SK-N-SH treated with all-trans-retinoic acid at 6 μM for 48 hours (cell line): ENCODE measurements around the gene HSPA12A.

ENCODE experiments used
- ATAC-seq: fragments of 200-7000 bp; cut with Tn5 transposase; 3 replicates; pipeline ENCODE4 v1.9.1; 2020; ENCODE audit warnings: mild to moderate bottlenecking, moderate library complexity
- BACH2 ChIP-seq: fragments of 250-450 bp; sonication (Bioruptor Pico); IDR thresholded peaks from 2 replicates; pipeline ENCODE4 v1.9.0; 2021; ENCODE audit warnings: mild to moderate bottlenecking, borderline replicate concordance
- CSDC2 ChIP-seq: fragments of 250-450 bp; sonication (Bioruptor Pico); IDR thresholded peaks from 2 replicates; pipeline ENCODE4 v1.5.0; 2020; ENCODE audit warnings: mild to moderate bottlenecking, moderate library complexity
- ESRRG ChIP-seq: fragments of 250-450 bp; sonication (Bioruptor Pico); IDR thresholded peaks from 2 replicates; pipeline ENCODE4 v1.6.1; 2021; ENCODE audit warnings: mild to moderate bottlenecking
- GLIS3 ChIP-seq: fragments of 250-450 bp; sonication (Bioruptor Pico); IDR thresholded peaks from 2 replicates; pipeline ENCODE4 v1.5.0; 2020; ENCODE audit warnings: mild to moderate bottlenecking, moderate library complexity
- ISL1 ChIP-seq: fragments of 250-450 bp; sonication (Bioruptor Pico); IDR thresholded peaks from 2 replicates; pipeline ENCODE4 v2.1.2; 2022; ENCODE audit warnings: mild to moderate bottlenecking, moderate library complexity
- OSR1 ChIP-seq: fragments of 250-450 bp; sonication (Bioruptor Pico); IDR thresholded peaks from 2 replicates; pipeline ENCODE4 v1.8.0; 2022; ENCODE audit warnings: moderate library complexity, mild to moderate bottlenecking, inconsistent platforms
- PPARA ChIP-seq: fragments of 250-450 bp; sonication (Bioruptor Pico); IDR thresholded peaks from 2 replicates; pipeline ENCODE4 v1.5.0; 2020; ENCODE audit warnings: mild to moderate bottlenecking, borderline replicate concordance
- RARB ChIP-seq: fragments of 250-450 bp; sonication (Bioruptor Pico); IDR thresholded peaks from 2 replicates; pipeline ENCODE4 v1.8.0; 2021; ENCODE audit warnings: mild to moderate bottlenecking, moderate library complexity
- SNAI2 ChIP-seq: fragments of 250-450 bp; sonication (Bioruptor Pico); IDR thresholded peaks from 2 replicates; pipeline ENCODE4 v1.5.0; 2020; ENCODE audit warnings: mild to moderate bottlenecking, moderate library complexity
- TCF4 ChIP-seq: fragments of 250-450 bp; sonication (Bioruptor Pico); IDR thresholded peaks from 2 replicates; pipeline ENCODE4 v1.8.0; 2021; ENCODE audit warnings: mild to moderate bottlenecking, moderate library complexity, borderline replicate concordance
- TOX ChIP-seq: fragments of 250-450 bp; sonication (Bioruptor Pico); IDR thresholded peaks from 2 replicates; pipeline ENCODE4 v1.8.0; 2021; ENCODE audit warnings: mild to moderate bottlenecking, moderate library complexity, borderline replicate concordance
- ZC3H10 ChIP-seq: fragments of 250-450 bp; sonication (Bioruptor Pico); IDR thresholded peaks from 2 replicates; pipeline ENCODE4 v1.5.1; 2021; ENCODE audit warnings: mild to moderate bottlenecking, moderate library complexity
- ZFP3 ChIP-seq: fragments of 250-450 bp; sonication (Bioruptor Pico); IDR thresholded peaks from 2 replicates; pipeline ENCODE4 v1.5.0; 2020; ENCODE audit warnings: mild to moderate bottlenecking, moderate library complexity
- ZFP30 ChIP-seq: fragments of 450-650 bp; formaldehyde crosslinking; IDR thresholded peaks from 2 replicates; pipeline ENCODE4 v1.5.0; 2022; ENCODE audit warnings: mild to moderate bottlenecking, moderate library complexity
- ZNF565 ChIP-seq: fragments of 450-650 bp; formaldehyde crosslinking; conservative IDR thresholded peaks from 2 replicates; pipeline ENCODE4 v1.5.0; 2020; ENCODE audit warnings: low read depth, mild to moderate bottlenecking, moderate library complexity
- ZNF70 ChIP-seq: fragments of 450-650 bp; formaldehyde crosslinking; IDR thresholded peaks from 2 replicates; pipeline ENCODE4 v1.5.0; 2020; ENCODE audit warnings: mild to moderate bottlenecking, moderate library complexity
- TF ChIP-seq, protein P1 (sequence below): fragments of 250-450 bp; sonication (Bioruptor Pico); IDR thresholded peaks from 2 replicates; pipeline ENCODE4 v1.8.0; 2021; ENCODE audit warnings: low read depth, mild to moderate bottlenecking, moderate library complexity, borderline replicate concordance
- TF ChIP-seq, protein P2 (sequence below): fragments of 250-450 bp; sonication (Bioruptor Pico); IDR thresholded peaks from 2 replicates; pipeline ENCODE4 v1.5.1; 2020; ENCODE audit warnings: low read depth, mild to moderate bottlenecking, moderate library complexity
- TF ChIP-seq, protein P3 (sequence below): fragments of 250-450 bp; sonication (Bioruptor Pico); IDR thresholded peaks from 2 replicates; pipeline ENCODE4 v1.5.0; 2020; ENCODE audit warnings: mild to moderate bottlenecking, moderate library complexity
- TF ChIP-seq, protein P4 (sequence below): fragments of 250-450 bp; sonication (Bioruptor Pico); IDR thresholded peaks from 2 replicates; pipeline ENCODE4 v1.8.0; 2020; ENCODE audit warnings: mild to moderate bottlenecking, moderate library complexity, borderline replicate concordance

Gene HSPA12A

DNA sequence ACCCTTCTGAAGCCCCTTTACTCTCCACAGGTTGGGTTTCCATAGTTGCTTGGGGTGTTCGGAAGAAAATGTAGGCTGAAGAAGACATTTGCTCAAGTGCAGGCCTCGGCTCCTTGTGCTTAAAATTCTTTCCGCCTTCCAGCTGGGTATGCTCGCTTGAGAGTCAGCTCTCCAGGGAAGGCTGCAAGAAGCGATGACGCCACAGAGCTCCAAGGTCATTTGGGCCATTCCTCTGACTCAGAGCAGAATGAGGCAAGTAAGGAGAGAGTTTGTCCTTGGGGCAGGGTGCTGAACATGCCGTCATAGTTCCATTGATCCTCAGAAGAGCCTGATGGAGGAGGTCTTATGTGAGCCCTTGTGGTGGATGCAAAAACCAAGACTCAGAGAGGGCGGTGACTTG lies 27.4 kb upstream of the HSPA12A start:
- TF ChIP-seq, protein P1, sequence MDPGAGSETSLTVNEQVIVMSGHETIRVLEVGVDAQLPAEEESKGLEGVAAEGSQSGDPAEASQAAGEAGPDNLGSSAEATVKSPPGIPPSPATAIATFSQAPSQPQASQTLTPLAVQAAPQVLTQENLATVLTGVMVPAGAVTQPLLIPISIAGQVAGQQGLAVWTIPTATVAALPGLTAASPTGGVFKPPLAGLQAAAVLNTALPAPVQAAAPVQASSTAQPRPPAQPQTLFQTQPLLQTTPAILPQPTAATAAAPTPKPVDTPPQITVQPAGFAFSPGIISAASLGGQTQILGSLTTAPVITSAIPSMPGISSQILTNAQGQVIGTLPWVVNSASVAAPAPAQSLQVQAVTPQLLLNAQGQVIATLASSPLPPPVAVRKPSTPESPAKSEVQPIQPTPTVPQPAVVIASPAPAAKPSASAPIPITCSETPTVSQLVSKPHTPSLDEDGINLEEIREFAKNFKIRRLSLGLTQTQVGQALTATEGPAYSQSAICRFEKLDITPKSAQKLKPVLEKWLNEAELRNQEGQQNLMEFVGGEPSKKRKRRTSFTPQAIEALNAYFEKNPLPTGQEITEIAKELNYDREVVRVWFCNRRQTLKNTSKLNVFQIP (CRISPR knock-in tag) = no peak
- TF ChIP-seq TOX (CRISPR knock-in tag) = no peak
- no peak for TF ChIP-seq ESRRG (CRISPR knock-in tag)
- TF ChIP-seq ZNF70 = no peak
- no peak for TF ChIP-seq BACH2 (CRISPR knock-in tag)
- TF ChIP-seq, protein P2, sequence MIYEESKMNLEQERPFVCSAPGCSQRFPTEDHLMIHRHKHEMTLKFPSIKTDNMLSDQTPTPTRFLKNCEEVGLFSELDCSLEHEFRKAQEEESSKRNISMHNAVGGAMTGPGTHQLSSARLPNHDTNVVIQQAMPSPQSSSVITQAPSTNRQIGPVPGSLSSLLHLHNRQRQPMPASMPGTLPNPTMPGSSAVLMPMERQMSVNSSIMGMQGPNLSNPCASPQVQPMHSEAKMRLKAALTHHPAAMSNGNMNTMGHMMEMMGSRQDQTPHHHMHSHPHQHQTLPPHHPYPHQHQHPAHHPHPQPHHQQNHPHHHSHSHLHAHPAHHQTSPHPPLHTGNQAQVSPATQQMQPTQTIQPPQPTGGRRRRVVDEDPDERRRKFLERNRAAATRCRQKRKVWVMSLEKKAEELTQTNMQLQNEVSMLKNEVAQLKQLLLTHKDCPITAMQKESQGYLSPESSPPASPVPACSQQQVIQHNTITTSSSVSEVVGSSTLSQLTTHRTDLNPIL (CRISPR knock-in tag) = no peak
- TF ChIP-seq ZFP30 (CRISPR knock-in tag) = no peak
- no peak for TF ChIP-seq ZC3H10 (CRISPR knock-in tag)
- no peak for TF ChIP-seq TCF4 (CRISPR knock-in tag)
- TF ChIP-seq GLIS3 (CRISPR knock-in tag) = no peak
- no peak for TF ChIP-seq CSDC2 (CRISPR knock-in tag)
- TF ChIP-seq ZFP3 (CRISPR knock-in tag) = no peak
- TF ChIP-seq, protein P3, sequence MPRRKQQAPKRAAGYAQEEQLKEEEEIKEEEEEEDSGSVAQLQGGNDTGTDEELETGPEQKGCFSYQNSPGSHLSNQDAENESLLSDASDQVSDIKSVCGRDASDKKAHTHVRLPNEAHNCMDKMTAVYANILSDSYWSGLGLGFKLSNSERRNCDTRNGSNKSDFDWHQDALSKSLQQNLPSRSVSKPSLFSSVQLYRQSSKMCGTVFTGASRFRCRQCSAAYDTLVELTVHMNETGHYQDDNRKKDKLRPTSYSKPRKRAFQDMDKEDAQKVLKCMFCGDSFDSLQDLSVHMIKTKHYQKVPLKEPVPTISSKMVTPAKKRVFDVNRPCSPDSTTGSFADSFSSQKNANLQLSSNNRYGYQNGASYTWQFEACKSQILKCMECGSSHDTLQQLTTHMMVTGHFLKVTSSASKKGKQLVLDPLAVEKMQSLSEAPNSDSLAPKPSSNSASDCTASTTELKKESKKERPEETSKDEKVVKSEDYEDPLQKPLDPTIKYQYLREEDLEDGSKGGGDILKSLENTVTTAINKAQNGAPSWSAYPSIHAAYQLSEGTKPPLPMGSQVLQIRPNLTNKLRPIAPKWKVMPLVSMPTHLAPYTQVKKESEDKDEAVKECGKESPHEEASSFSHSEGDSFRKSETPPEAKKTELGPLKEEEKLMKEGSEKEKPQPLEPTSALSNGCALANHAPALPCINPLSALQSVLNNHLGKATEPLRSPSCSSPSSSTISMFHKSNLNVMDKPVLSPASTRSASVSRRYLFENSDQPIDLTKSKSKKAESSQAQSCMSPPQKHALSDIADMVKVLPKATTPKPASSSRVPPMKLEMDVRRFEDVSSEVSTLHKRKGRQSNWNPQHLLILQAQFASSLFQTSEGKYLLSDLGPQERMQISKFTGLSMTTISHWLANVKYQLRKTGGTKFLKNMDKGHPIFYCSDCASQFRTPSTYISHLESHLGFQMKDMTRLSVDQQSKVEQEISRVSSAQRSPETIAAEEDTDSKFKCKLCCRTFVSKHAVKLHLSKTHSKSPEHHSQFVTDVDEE (CRISPR knock-in tag) = no peak
- TF ChIP-seq OSR1 (CRISPR knock-in tag) = no peak
- no peak for TF ChIP-seq ISL1 (CRISPR knock-in tag)
- TF ChIP-seq RARB = no peak
- TF ChIP-seq, protein P4, sequence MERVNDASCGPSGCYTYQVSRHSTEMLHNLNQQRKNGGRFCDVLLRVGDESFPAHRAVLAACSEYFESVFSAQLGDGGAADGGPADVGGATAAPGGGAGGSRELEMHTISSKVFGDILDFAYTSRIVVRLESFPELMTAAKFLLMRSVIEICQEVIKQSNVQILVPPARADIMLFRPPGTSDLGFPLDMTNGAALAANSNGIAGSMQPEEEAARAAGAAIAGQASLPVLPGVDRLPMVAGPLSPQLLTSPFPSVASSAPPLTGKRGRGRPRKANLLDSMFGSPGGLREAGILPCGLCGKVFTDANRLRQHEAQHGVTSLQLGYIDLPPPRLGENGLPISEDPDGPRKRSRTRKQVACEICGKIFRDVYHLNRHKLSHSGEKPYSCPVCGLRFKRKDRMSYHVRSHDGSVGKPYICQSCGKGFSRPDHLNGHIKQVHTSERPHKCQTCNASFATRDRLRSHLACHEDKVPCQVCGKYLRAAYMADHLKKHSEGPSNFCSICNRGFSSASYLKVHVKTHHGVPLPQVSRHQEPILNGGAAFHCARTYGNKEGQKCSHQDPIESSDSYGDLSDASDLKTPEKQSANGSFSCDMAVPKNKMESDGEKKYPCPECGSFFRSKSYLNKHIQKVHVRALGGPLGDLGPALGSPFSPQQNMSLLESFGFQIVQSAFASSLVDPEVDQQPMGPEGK = no peak
- no peak for TF ChIP-seq ZNF565 (CRISPR knock-in tag)
- no peak for TF ChIP-seq SNAI2
- TF ChIP-seq, all 23 proteins: peak for 0
- ATAC-seq = no peak

DNA sequence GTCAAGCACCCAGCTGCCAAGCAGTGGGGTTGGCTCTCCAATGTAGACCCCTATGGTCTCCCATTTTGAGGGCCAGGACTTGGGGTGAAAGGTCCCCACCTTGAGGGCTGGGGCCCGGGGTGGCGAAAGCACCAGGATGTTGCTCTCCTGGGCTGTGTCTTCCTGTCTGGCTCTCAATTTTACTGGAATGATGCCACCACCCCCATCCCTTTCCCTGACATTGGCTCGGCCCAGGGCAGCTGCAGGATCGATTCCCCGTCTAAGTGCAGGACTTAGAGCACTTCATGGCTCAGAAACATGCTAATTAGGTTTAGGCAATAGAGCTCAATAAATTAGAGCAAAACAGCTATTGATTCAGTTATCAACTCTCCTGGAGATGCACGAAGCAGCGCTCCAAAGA lies 27.0 kb upstream of the HSPA12A start:
- no peak for ATAC-seq
- TF ChIP-seq ZC3H10 (CRISPR knock-in tag) (no peak), PPARA (CRISPR knock-in tag) (no peak), ZFP30 (CRISPR knock-in tag) (no peak)

DNA sequence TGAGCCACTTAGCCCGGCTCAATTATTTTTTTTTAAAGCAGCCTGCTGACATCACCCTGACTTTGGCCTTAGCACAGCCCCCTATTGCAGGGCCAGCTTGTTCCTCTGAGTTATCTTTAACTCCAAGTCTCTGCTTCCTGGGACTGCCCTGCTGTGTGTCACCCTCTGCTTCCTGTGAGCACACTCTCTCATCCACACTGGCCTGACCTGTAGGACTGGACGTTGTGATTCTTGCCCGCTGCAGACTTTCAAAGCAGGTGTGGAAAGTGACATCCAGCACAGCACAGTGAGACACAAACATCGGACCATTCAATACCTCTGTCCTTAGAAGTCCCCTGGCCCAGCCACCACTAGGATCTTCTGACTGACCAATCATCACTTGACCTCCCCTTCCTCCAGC lies 26.4 kb upstream of the HSPA12A start:
- no peak for ATAC-seq
- TF ChIP-seq TCF4 (CRISPR knock-in tag) (no peak), ZFP3 (CRISPR knock-in tag) (no peak), GLIS3 (CRISPR knock-in tag) (no peak), ZFP30 (CRISPR knock-in tag) (no peak), ZNF565 (CRISPR knock-in tag) (no peak)
- TF ChIP-seq, protein P1 (CRISPR knock-in tag) = no peak
